MM.1S (cell line): ENCODE measurements around the gene SEMA6B.

Experiments used
- DNase-seq: peaks from one replicate; pipeline ENCODE4 v3.0.0-alpha.2; 2015
- H2AFZ ChIP-seq: fragments of 300-600 bp; sonication (generic); 2 replicates; pipeline ENCODE4 v1.6.0; 2016; ENCODE audit warnings: antibody characterized with exemption, low read length
- H3F3A ChIP-seq: fragments of 300-600 bp; sonication (generic); 2 replicates; pipeline ENCODE4 v1.6.1; 2016; ENCODE audit warnings: mild to moderate bottlenecking, antibody characterized with exemption, low read length, moderate library complexity, mixed read lengths; ENCODE audit not compliant: insufficient read depth
- H3K27ac ChIP-seq: fragments of 300-600 bp; sonication (generic); 2 replicates; pipeline ENCODE4 v1.5.1; 2016; ENCODE audit warnings: mild to moderate bottlenecking, low read length
- H3K27me3 ChIP-seq: fragments of 300-600 bp; sonication (generic); replicated peaks from 2 replicates; pipeline ENCODE4 v1.6.0; 2016; ENCODE audit warnings: low read length; ENCODE audit not compliant: insufficient read depth
- H3K36me3 ChIP-seq: fragments of 300-600 bp; sonication (generic); replicated peaks from 2 replicates; pipeline ENCODE4 v1.6.1; 2016; ENCODE audit warnings: mild to moderate bottlenecking, low read length, mixed read lengths; ENCODE audit not compliant: insufficient read depth
- H3K4me1 ChIP-seq: fragments of 300-600 bp; sonication (generic); 2 replicates; pipeline ENCODE4 v1.6.1; 2016; ENCODE audit warnings: low read length, mixed read lengths
- H3K4me2 ChIP-seq: fragments of 300-600 bp; sonication (generic); 2 replicates; pipeline ENCODE4 v1.6.0; 2016; ENCODE audit warnings: low read depth, low read length
- H3K4me3 ChIP-seq: fragments of 300-600 bp; sonication (generic); 2 replicates; pipeline ENCODE4 v1.5.1; 2016; ENCODE audit warnings: low read length, mixed read lengths
- H3K79me2 ChIP-seq: fragments of 300-600 bp; sonication (generic); 2 replicates; pipeline ENCODE4 v1.6.1; 2016; ENCODE audit warnings: mixed run types, low read length, mixed read lengths
- H3K9ac ChIP-seq: fragments of 300-600 bp; sonication (generic); 2 replicates; pipeline ENCODE4 v1.6.1; 2016; ENCODE audit warnings: low read length, mixed read lengths
- H3K9me2 ChIP-seq: fragments of 300-600 bp; sonication (generic); replicated peaks from 2 replicates; pipeline ENCODE4 v1.6.1; 2016; ENCODE audit warnings: mild to moderate bottlenecking, low read length, mixed read lengths; ENCODE audit not compliant: insufficient read depth
- H3K9me3 ChIP-seq: fragments of 300-600 bp; sonication (generic); replicated peaks from 2 replicates; pipeline ENCODE4 v1.6.1; 2016; ENCODE audit warnings: mild to moderate bottlenecking, low read length, mixed read lengths; ENCODE audit not compliant: insufficient read depth
- H4K20me1 ChIP-seq: fragments of 300-600 bp; sonication (generic); 2 replicates; pipeline ENCODE4 v1.6.1; 2016; ENCODE audit warnings: mild to moderate bottlenecking, low read length, moderate library complexity, mixed read lengths; ENCODE audit not compliant: insufficient read depth
- EZH2 ChIP-seq: fragments of 300-600 bp; sonication (generic); optimal IDR thresholded peaks from 2 replicates; pipeline ENCODE3; 2017; ENCODE audit warnings: low read depth, mild to moderate bottlenecking, antibody characterized with exemption, low read length, mixed read lengths
- EZH2phosphoT487 ChIP-seq: fragments of 300-600 bp; sonication (generic); IDR thresholded peaks from 2 replicates; pipeline ENCODE4 v1.6.1; 2018; ENCODE audit warnings: antibody characterized with exemption, low read length
- TF ChIP-seq, protein P1 (sequence below): fragments of 300-600 bp; sonication (generic); IDR thresholded peaks from 2 replicates; pipeline ENCODE4 v1.5.1; 2016; ENCODE audit warnings: antibody characterized with exemption, low read length, mixed read lengths

SEMA6B gene

DNA sequence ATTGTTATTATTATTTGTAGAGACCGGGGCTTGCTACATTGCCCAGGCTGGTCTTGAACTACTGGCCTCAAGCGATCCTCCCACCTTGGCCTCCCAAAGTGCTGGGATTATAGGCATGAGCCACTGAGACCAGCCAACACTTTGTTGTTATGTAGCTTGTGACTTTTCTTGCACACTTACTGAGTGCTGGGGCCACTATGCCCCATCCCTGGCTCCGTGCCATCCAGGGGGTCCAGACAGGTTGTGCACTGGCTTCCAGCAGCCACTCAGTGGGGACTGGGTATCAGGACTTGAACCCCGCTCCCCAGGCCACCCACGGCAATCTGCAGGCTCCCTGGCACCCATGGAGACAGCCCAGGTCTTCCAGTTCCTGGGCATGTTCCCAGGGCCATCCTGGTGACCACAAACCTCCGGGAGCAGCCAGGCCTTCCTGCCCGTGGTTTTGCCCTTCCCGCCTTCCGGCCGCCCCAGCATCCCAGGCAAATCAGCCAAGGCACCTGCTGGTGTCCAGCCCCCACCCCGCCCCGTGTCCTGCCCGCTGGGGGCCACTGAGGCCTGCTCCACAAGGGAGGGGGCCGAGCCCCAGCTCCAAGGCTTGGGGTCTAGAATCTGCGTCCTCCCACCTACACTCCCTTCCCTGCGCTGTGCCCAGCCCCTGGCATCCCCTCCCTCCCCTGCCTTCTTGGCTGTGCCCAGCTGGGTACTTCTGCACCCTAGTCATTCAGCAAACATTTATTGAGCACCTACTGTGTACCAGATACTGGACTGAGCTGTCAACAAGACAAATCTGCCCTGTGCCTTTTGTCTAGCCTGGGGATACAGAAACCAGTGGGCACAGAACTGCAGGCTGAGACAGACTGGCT is 23.7 kb upstream of the SEMA6B start:
- Histone ChIP-seq H3F3A (no peaks in the 10 kb centered on the region), H3K79me2 (no peaks in the 10 kb centered on the region), H3K9me3 (no peaks in the 10 kb centered on the region), H3K4me3 (no peak overlapping the region), H3K4me2 (no peak overlapping the region), H2AFZ (no peak overlapping the region), H3K9me2 (no peaks in the 10 kb centered on the region), H3K4me1 (no peaks in the 10 kb centered on the region), H3K27ac (no peak overlapping the region), H4K20me1 (no peaks in the 10 kb centered on the region), H3K27me3 (peaks cover 94% of the 10 kb centered on the region), H3K9ac (no peak overlapping the region), H3K36me3 (no peaks in the 10 kb centered on the region)
- no peak for TF ChIP-seq EZH2phosphoT487
- no peak for TF ChIP-seq EZH2
- TF ChIP-seq, protein P1, sequence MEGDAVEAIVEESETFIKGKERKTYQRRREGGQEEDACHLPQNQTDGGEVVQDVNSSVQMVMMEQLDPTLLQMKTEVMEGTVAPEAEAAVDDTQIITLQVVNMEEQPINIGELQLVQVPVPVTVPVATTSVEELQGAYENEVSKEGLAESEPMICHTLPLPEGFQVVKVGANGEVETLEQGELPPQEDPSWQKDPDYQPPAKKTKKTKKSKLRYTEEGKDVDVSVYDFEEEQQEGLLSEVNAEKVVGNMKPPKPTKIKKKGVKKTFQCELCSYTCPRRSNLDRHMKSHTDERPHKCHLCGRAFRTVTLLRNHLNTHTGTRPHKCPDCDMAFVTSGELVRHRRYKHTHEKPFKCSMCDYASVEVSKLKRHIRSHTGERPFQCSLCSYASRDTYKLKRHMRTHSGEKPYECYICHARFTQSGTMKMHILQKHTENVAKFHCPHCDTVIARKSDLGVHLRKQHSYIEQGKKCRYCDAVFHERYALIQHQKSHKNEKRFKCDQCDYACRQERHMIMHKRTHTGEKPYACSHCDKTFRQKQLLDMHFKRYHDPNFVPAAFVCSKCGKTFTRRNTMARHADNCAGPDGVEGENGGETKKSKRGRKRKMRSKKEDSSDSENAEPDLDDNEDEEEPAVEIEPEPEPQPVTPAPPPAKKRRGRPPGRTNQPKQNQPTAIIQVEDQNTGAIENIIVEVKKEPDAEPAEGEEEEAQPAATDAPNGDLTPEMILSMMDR: no peak
- no peak for DNase-seq

DNA sequence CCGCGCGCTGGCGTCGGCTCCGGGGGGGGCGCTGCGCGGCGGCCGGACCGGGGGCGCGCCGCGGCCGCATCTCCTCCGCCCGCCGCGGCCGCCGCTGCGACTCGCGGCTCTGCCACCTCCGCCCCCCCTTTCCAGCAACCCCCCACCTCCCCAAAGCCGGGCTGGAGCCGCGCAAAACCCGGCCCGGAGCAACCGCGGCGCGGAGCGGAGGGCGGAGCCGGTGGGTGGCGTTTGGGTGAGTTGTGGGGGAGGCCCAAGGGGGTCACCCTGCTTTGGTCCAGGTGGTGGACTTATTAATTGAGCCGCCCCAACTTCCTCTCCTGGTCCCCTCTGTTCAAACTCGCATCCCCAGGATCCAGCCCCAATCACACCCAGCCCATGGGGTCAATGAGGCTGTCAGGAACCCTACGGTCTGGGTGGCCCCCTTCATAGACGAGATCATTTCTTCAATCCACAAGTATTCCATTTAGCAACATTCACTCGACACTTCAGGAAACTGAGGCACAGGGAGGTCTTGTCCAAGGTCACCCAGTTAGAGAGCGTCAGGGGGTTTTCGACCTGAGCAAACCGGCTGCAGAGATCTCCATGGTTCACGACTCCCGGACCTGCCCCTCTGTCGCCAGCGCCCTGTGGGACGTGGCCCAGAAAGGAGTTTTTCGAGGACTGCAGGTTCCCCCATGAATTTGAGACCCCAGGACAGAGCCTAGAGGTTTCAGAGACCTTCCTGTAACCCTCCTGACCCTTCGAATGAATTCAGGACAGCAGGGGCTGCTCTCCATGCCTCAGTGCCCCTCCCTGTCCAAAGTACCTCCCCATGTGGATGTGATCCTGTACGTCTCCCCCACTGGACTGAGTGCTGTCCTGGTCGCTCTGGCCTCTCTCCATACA is 22.4 kb upstream of the SEMA6B start:
- peaks cover 94% of the 10 kb centered on the region for H3K27me3 ChIP-seq
- H3K4me2 ChIP-seq: no peak overlapping the region
- TF ChIP-seq EZH2 (no peak), EZH2phosphoT487 (no peak)
- TF ChIP-seq, protein P1: no peak
- DNase-seq: no peak
- no peaks in the 10 kb centered on the region for H4K20me1 ChIP-seq
- no peak overlapping the region for H3K4me3 ChIP-seq
- no peaks in the 10 kb centered on the region for H3K9me2 ChIP-seq
- no peaks in the 10 kb centered on the region for H3F3A ChIP-seq
- no peaks in the 10 kb centered on the region for H3K36me3 ChIP-seq
- no peaks in the 10 kb centered on the region for H3K79me2 ChIP-seq
- H3K27ac ChIP-seq: no peak overlapping the region
- no peak overlapping the region for H3K9ac ChIP-seq
- no peak overlapping the region for H2AFZ ChIP-seq
- no peaks in the 10 kb centered on the region for H3K9me3 ChIP-seq
- no peaks in the 10 kb centered on the region for H3K4me1 ChIP-seq

DNA sequence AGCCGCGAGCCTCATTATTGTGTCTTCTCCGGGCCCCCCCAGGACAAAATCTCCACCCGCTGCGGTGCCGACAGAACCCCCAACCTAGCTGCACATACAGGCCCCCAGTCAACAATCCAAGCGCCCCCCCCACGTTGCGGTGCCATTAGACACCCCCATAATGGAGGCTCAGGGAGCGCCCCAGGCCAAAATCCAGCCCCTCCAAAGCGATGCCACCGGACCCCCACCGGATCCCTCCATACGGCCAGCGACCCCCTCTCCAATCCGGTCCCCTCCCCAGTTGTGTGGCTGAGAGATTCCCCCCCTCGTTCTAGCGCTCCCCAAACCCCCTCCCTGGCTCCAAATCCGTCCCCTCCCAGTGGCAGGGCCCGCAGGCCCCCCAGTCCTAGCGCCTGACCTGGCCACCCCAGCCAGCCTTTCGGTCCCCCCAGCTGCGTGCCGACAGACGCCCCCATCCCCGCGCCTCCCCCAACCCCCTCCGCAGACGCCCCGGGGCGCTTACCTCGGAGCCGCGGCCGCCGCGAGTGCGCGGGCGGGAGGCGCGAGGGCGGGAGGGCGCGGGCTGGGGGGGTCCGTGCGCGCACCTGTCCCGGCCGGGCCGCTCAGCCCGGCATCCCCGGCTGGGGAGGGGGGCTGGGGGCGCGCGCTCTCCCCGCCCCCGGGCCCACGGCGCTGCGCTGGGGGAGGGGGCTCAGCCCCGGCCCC is 21.6 kb upstream of the SEMA6B start:
- no peak for DNase-seq
- Histone ChIP-seq H4K20me1 (no peaks in the 10 kb centered on the region), H3K9me2 (no peaks in the 10 kb centered on the region), H3K4me1 (no peaks in the 10 kb centered on the region), H3K9ac (no peak overlapping the region), H3F3A (no peaks in the 10 kb centered on the region), H3K36me3 (no peaks in the 10 kb centered on the region), H3K27ac (no peak overlapping the region), H3K4me3 (no peak overlapping the region), H2AFZ (no peak overlapping the region), H3K9me3 (no peaks in the 10 kb centered on the region), H3K27me3 (peaks cover 94% of the 10 kb centered on the region), H3K79me2 (no peaks in the 10 kb centered on the region), H3K4me2 (no peak overlapping the region)
- TF ChIP-seq EZH2: no peak
- no peak for TF ChIP-seq EZH2phosphoT487
- TF ChIP-seq, protein P1: no peak
